Measurements from ENCODE around the gene PLA2G4A. TPM values are rescaled to one million over a fixed set of nuclear protein-coding genes. Genes with fewer than 3 reads are reported as not detected.

The PLA2G4A gene
- polyA plus RNA-seq, 1 donor (not counting 4 experiments of a cell fraction or from before 2014, with no cell fraction given): 29.2 TPM

DNA sequence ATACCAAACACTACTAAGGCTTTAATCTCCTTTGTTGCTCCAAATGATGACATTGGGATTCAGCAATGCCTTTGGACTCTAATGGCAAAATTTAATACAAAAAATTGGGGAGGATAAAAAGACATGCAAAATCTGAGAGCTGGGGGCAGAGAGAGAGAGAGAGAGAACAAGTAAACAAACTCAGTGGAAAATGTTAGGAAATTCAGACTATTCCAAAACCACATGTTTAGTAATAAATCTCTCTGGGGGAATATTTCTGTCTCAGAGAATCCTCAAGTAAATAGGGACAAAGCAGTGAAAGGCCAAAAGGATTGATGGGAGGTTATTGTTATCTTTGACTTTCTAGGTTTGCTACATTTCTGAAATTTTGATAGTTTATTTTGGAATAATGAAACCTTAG is 65.7 kb downstream of the PLA2G4A start:
- H3K4me2 ChIP-seq (ENCODE audit: control insufficient read depth, extremely low read depth, insufficient read depth, low read depth, low read length): no peak overlapping the region
- H4K20me1 ChIP-seq (ENCODE audit: control insufficient read depth, extremely low read depth, insufficient read depth, low read length): no peaks in the 10 kb centered on the region
- H3K4me3 ChIP-seq (ENCODE audit: control insufficient read depth in 2 of 3, extremely low read depth in 1 of 3, insufficient read depth in 2 of 3, low read depth in 1 of 3, low read length in 3 of 3): no peak overlapping the region
- H3K9me3 ChIP-seq (ENCODE audit: control insufficient read depth, low read depth, low read length): no peaks in the 10 kb centered on the region
- no peaks in the 10 kb centered on the region for H3K27me3 ChIP-seq (ENCODE audit: control insufficient read depth, extremely low read depth, insufficient read depth, low read length)
- no peaks in the 10 kb centered on the region for H3K9me1 ChIP-seq (ENCODE audit: control insufficient read depth, extremely low read depth, insufficient read depth, low read length)
- DNase-seq (ENCODE audit: low read depth, low spot score) (no peak), FAIRE-seq (no peak)
- H3K4me1 ChIP-seq (ENCODE audit: control insufficient read depth, extremely low read depth, insufficient read depth, low read length): peaks cover 21% of the 10 kb centered on the region
- H3K36me3 ChIP-seq (ENCODE audit: control insufficient read depth in 2 of 2, extremely low read depth in 1 of 2, insufficient read depth in 2 of 2, low read length in 2 of 2): no peaks in the 10 kb centered on the region
- H3K27ac ChIP-seq (ENCODE audit: control insufficient read depth, insufficient read depth, low read length): no peak overlapping the region
- H2AFZ ChIP-seq (ENCODE audit: control insufficient read depth, low read length): no peak overlapping the region
- H3K9ac ChIP-seq (ENCODE audit: control insufficient read depth, extremely low read depth, insufficient read depth, low read length): no peak overlapping the region
- dilution Hi-C loops (cut with MboI; ENCODE audit: extremely low pct_ligation_motif_present, low sequenced_read_pairs): no loop called here
- H3K79me2 ChIP-seq (ENCODE audit: control insufficient read depth, insufficient read depth, low read length): no peaks in the 10 kb centered on the region
- TF ChIP-seq CTCF (optimal IDR thresholded peaks at IDR 0.05 in 1 of 3, IDR thresholded peaks at IDR 0.05 in 1 of 3, conservative IDR thresholded peaks at IDR 0.05 in 1 of 3; ENCODE audit: extremely low read depth in 1 of 3, insufficient read depth in 2 of 3, low read length in 3 of 3): no peak
- no peak for TF ChIP-seq EZH2 (IDR thresholded peaks at IDR 0.05; ENCODE audit: low read length)

GRCh38 chr1:186896211-186896610 is 67.5 kb downstream of the PLA2G4A start:
- Histone ChIP-seq H3K9ac (ENCODE audit: control insufficient read depth, extremely low read depth, insufficient read depth, low read length) (peak overlapping the region; percentile 2), H3K9me1 (ENCODE audit: control insufficient read depth, extremely low read depth, insufficient read depth, low read length) (no peaks in the 10 kb centered on the region), H3K27me3 (ENCODE audit: control insufficient read depth, extremely low read depth, insufficient read depth, low read length) (no peaks in the 10 kb centered on the region), H3K36me3 (ENCODE audit: control insufficient read depth in 2 of 2, extremely low read depth in 1 of 2, insufficient read depth in 2 of 2, low read length in 2 of 2) (no peaks in the 10 kb centered on the region), H3K4me1 (ENCODE audit: control insufficient read depth, extremely low read depth, insufficient read depth, low read length) (peaks cover 21% of the 10 kb centered on the region), H4K20me1 (ENCODE audit: control insufficient read depth, extremely low read depth, insufficient read depth, low read length) (no peaks in the 10 kb centered on the region), H3K79me2 (ENCODE audit: control insufficient read depth, insufficient read depth, low read length) (no peaks in the 10 kb centered on the region), H2AFZ (ENCODE audit: control insufficient read depth, low read length) (peak overlapping the region; percentile 76), H3K4me3 (ENCODE audit: control insufficient read depth in 2 of 3, extremely low read depth in 1 of 3, insufficient read depth in 2 of 3, low read depth in 1 of 3, low read length in 3 of 3) (peak overlapping the region in 1 of 3 experiments; percentile 13), H3K9me3 (ENCODE audit: control insufficient read depth, low read depth, low read length) (no peaks in the 10 kb centered on the region), H3K27ac (ENCODE audit: control insufficient read depth, insufficient read depth, low read length) (peak overlapping the region; percentile 37), H3K4me2 (ENCODE audit: control insufficient read depth, extremely low read depth, insufficient read depth, low read depth, low read length) (peak overlapping the region; percentile 65)
- peak; percentile 77 for FAIRE-seq
- dilution Hi-C loops (cut with MboI; ENCODE audit: extremely low pct_ligation_motif_present, low sequenced_read_pairs): no loop called here
- TF ChIP-seq EZH2 (IDR thresholded peaks at IDR 0.05; ENCODE audit: low read length) (no peak), CTCF (optimal IDR thresholded peaks at IDR 0.05 in 1 of 3, IDR thresholded peaks at IDR 0.05 in 1 of 3, conservative IDR thresholded peaks at IDR 0.05 in 1 of 3; ENCODE audit: extremely low read depth in 1 of 3, insufficient read depth in 2 of 3, low read length in 3 of 3) (no peak)
- no peak for DNase-seq (ENCODE audit: low read depth, low spot score)

All from keratinocyte (primary cell).